Ovary (tissue), 9 donors: ENCODE data around the gene POLE. TPM values are rescaled to one million over a fixed set of nuclear protein-coding genes. Genes with fewer than 3 reads are reported as not detected.

ENCODE experiments used
- DNase-seq, 5 donors: peaks; one replicate each; pipeline ENCODE4 v3.0.0-alpha.2; 2019 to 2020
- H3K27ac ChIP-seq, 2 donors: fragments of 200-600 bp; one replicate each; pipeline versions ENCODE4 v1.5.1 to v1.8.0; 2019 to 2022
- H3K27me3 ChIP-seq: fragments of 200-600 bp; one replicate; pipeline ENCODE4 v1.8.0; 2022
- H3K36me3 ChIP-seq: fragments of 200-600 bp; sonication (generic); one replicate; pipeline ENCODE4 v1.5.1; 2019
- H3K4me1 ChIP-seq: one replicate; pipeline ENCODE4 v1.8.1; 2013; ENCODE audit warnings: mild to moderate bottlenecking, moderate library complexity; ENCODE audit not compliant: insufficient read depth
- H3K4me3 ChIP-seq: fragments of 200-600 bp; sonication (generic); one replicate; pipeline ENCODE4 v1.5.1; 2017
- H3K9me3 ChIP-seq, 2 donors: fragments of 200-600 bp in 1 of 2; sonication (generic) in 1 of 2; one replicate each; pipeline versions ENCODE4 v1.5.1 to v1.8.1; 2013 to 2019; ENCODE audit warnings: mild to moderate bottlenecking in 1 of 2, moderate library complexity in 1 of 2
- EP300 ChIP-seq: sonication (generic); formaldehyde crosslinking; IDR thresholded peaks from one replicate; pipeline ENCODE4 v1.6.1; 2017; ENCODE audit warnings: antibody characterized with exemption
- POLR2A ChIP-seq: fragments of 450-650 bp; IDR thresholded peaks from one replicate; pipeline ENCODE4 v1.6.1; 2017; ENCODE audit warnings: antibody characterized with exemption, mild to moderate bottlenecking, moderate library complexity
- WGBS, 3 donors: extraction: QIAGEN DNeasy Blood & Tissue Kit in 1 of 3; methylation state at CpG; one replicate each; pipeline versions ENCODE4 v1.1.5 to v1.1.7; 2013 to 2017; 5-methylcytosine and 5-hydroxymethylcytosine counted together
- intact Hi-C, 4 donors: fragments of 100-400 bp; cut with DNase I; formaldehyde crosslinking; loops; one replicate each; pipeline versions ENCODE4 v1.11.0 to v1.15.1; 2022 to 2023
- polyA plus RNA-seq, 2 donors: library from polyadenylated mRNA; stranded (reverse); fragments of 200-250 nt in 1 of 2; fragments of 350-450 nt in 1 of 2; fragmentation: Illumina TruSeq in 1 of 2; extraction: RNeasy Lipid Tissue Mini Kit (QIAGEN cat#74804) in 1 of 2; gene quantifications; one replicate each; pipeline ENCODE4 v1.2.3, GENCODE V29; 2013 to 2014
- total RNA-seq, 7 donors: library from RNA; depleted of rRNA in 2 of 7; stranded (reverse); fragments of >200 nt in 2 of 7; fragmentation: NEBNext Ultra II Directional in 3 of 7; extraction: Animal tissue kit (Norgen Biotek cat#: 25700) in 3 of 7; gene quantifications; one replicate each; pipeline versions ENCODE4 v1.1.0 to v1.2.4, GENCODE V29; 2016 to 2023
- TF ChIP-seq, protein P1 (sequence below), 3 donors: fragments of 450-650 bp in 2 of 3; fragments of 200-600 bp in 1 of 3; IDR thresholded peaks; one replicate each; pipeline versions ENCODE4 v1.5.1 to v1.8.0; 2016 to 2022; ENCODE audit warnings: antibody characterized with exemption in 3 of 3, mild to moderate bottlenecking in 1 of 3
- donor health status: DM: no; HTN: no; CAD: no; lungs with moderate emphysema.
- donor health status: DM: no; HTN: no; CAD: no.
- donor health status: Bipolar disorder and iron deficiency.
- donor health status: DM: yes; HTN: yes; CAD: no.
- donor health status: DM: no; HTN: no; CAD: no.
- donor health status: DM: yes; HTN: yes; CAD: no.

POLE gene
- total and polyA plus RNA-seq, 9 donors, result 12.5 to 34.7 (median 24.0) TPM

DNA sequence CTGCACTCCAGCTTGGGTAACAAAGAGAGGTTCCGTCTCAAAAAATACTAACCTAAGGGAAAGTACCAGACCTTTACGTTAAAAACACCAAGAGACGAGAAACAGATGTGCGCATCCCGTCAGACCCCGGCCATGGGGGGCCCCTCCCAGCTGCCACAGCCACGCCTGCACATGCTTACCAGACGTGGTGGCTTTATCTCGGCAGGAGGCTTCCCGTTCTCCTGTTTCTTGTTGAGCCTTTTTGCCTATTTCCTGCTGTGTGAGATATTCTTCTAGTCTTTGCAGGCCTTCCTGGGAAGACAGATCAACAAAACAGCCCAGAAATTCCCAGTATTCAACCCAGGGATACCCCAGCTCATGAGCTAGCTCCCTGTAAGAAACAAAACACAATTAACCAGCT, 47.1 kb upstream of the POLE start:
- no peak overlapping the region for H3K4me3 ChIP-seq
- H3K9me3 ChIP-seq, result no peaks in the 10 kb centered on the region
- no peaks in the 10 kb centered on the region for H3K27me3 ChIP-seq
- intact Hi-C loops, result no loop called here
- WGBS, 3 donors, result 63 to 72% (median 71%) methylated on average over 10 of the region's 10 CpGs
- no peak for DNase-seq
- H3K27ac ChIP-seq, result no peak overlapping the region
- peaks cover 2% of the 10 kb centered on the region for H3K4me1 ChIP-seq
- no peaks in the 10 kb centered on the region for H3K36me3 ChIP-seq
- TF ChIP-seq POLR2A (no peak), EP300 (no peak)
- TF ChIP-seq, protein P1, sequence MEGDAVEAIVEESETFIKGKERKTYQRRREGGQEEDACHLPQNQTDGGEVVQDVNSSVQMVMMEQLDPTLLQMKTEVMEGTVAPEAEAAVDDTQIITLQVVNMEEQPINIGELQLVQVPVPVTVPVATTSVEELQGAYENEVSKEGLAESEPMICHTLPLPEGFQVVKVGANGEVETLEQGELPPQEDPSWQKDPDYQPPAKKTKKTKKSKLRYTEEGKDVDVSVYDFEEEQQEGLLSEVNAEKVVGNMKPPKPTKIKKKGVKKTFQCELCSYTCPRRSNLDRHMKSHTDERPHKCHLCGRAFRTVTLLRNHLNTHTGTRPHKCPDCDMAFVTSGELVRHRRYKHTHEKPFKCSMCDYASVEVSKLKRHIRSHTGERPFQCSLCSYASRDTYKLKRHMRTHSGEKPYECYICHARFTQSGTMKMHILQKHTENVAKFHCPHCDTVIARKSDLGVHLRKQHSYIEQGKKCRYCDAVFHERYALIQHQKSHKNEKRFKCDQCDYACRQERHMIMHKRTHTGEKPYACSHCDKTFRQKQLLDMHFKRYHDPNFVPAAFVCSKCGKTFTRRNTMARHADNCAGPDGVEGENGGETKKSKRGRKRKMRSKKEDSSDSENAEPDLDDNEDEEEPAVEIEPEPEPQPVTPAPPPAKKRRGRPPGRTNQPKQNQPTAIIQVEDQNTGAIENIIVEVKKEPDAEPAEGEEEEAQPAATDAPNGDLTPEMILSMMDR (IDR thresholded peaks at IDR 0.05), result no peak

DNA sequence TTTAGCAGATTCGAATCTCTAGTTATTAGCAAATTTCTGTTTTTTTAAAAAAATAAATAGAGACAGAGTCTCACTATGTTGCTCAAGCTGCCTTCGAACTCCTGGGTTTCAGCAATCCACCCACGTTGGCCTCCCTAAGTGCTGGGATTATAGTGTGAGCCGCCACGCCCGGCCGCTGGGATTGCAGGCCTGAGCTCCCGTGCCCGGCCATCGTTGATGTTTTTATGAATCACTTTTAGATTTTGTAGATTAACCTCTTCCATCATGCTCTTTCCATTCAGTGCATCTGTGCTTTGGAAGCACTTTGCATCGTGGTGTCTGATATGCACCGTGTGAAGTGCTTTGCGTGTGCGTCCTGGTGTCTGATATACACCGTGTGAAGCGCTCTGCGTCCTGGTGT, 44.4 kb upstream of the POLE start:
- WGBS, 3 donors, result 87 to 93% (median 89%) methylated on average over 17 of the region's 17 CpGs
- Histone ChIP-seq H3K9me3 (no peaks in the 10 kb centered on the region), H3K36me3 (no peaks in the 10 kb centered on the region), H3K27ac (no peak overlapping the region), H3K27me3 (no peaks in the 10 kb centered on the region), H3K4me3 (no peak overlapping the region), H3K4me1 (peaks cover 2% of the 10 kb centered on the region)
- TF ChIP-seq, protein P1 (IDR thresholded peaks at IDR 0.05), result no peak
- TF ChIP-seq POLR2A (no peak), EP300 (no peak)
- no peak for DNase-seq
- intact Hi-C loops, result no loop called here

DNA sequence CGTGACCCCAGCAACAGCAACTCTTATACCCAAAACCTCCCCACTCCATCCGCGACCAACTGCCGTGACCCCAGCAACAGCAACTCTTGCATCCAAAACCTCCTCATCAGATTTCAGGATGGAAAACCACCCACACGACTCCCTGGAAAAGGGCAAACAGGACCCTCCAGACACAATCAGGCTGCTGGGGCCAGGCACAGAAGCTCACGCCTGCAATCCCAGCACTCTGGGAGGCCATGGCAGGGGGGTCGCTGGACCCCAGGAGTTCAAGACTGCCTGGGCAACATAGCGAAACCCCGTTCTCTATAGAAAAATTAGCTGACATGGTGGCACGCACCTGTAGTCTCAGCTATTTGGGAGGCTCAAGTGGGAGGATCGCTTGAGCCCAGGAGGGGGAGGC, 43.2 kb upstream of the POLE start:
- 90 to 96% (median 92%) methylated on average over 11 of the region's 11 CpGs for WGBS, 3 donors
- H3K36me3 ChIP-seq, result no peaks in the 10 kb centered on the region
- no peak overlapping the region for H3K4me3 ChIP-seq
- DNase-seq, result no peak
- H3K9me3 ChIP-seq, result no peaks in the 10 kb centered on the region
- intact Hi-C loops, result no loop called here
- no peaks in the 10 kb centered on the region for H3K27me3 ChIP-seq
- H3K4me1 ChIP-seq, result peaks cover 2% of the 10 kb centered on the region
- TF ChIP-seq, protein P1 (IDR thresholded peaks at IDR 0.05), result no peak
- no peak for TF ChIP-seq EP300
- no peak overlapping the region for H3K27ac ChIP-seq

DNA sequence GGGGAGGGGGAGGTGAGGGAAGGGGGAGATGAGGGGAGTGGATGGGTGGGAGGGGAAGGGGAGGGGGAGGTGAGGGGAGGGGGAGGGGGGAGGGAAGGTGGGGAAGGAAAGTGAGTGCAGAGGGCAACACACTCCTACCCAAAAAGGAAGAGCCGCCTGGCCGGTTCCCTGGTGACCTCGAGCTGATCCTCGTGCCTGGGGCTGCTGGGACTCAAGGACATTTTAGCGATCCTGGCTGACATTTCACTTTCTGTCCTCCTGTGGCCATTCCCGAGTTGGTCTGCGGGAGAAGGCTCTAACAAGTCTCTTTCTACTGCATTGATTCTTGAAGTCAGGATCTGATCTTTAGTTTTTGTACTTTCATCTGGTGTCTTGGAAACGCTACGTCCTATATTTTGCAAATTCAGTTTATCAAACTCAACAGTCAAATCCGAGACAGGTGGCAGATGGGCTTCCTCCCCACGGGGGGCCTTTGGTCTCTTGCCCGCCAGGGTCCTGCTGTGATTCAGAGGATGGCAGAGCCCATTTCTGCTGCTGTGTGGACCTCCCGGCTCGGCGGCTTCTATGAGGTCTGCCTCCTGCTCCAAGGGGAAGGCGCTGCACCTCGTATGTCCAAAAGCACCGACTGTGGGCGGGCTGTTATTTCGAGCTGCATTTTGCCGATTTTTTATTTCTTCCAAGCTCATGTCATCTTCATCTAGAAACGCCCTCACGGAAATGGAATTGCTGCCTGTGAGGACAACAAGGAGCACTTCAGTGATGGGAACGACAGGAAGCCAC, 42.6 kb upstream of the POLE start:
- WGBS, 3 donors, result 51 to 79% (median 55%) methylated on average over 24 of the region's 24 CpGs
- Histone ChIP-seq H3K4me3 (no peak overlapping the region), H3K27ac (no peak overlapping the region), H3K36me3 (no peaks in the 10 kb centered on the region), H3K9me3 (no peaks in the 10 kb centered on the region), H3K4me1 (peaks cover 2% of the 10 kb centered on the region), H3K27me3 (no peaks in the 10 kb centered on the region)
- TF ChIP-seq POLR2A (no peak), EP300 (no peak)
- TF ChIP-seq, protein P1 (IDR thresholded peaks at IDR 0.05), result no peak
- DNase-seq, result no peak
- intact Hi-C loops, result no loop called here
